ENCODE measurements around the gene CCDC6. TPM values are rescaled to one million over a fixed set of nuclear protein-coding genes. Genes with fewer than 3 reads are reported as not detected.
"Not testable (repeated sequence)": the region's sequence is repeated elsewhere in the genome, so short reads cannot be mapped to it uniquely, and the experiment has no call there.

The CCDC6 gene
- total RNA-seq, 4 donors from 2014 or later: 30.8 to 66.0 (median 53.4) TPM

DNA sequence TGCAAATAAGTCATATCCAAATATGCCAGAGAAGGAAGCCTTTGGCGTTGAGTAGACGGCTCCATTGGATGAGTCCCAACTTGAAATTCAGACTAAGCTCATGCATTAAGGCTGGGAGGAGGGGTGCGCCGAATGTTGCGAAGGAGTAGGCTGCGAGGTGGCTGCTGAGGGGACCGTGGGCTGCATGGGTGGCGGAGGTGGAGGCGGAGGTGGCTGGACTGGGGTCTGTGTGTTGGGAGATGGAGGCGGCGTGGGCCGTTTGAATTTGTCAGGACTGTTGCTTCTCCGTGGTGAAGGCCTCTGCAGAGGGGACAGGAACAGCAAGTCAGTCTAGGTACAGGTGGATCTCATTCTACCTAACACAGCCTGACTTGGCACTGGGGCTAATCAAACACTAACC is 113.5 kb downstream of the CCDC6 start:
- Histone ChIP-seq H3K9me3 (no peaks in the 10 kb centered on the region), H3K4me3 (no peak overlapping the region), H3K4me1 (peaks cover 0 to 13% (median 0%) of the 10 kb centered on the region in 3 donors), H3K27me3 (no peaks in the 10 kb centered on the region), H3K27ac (no peak overlapping the region), H3K36me3 (peaks cover 9 to 67% of the 10 kb centered on the region in 2 donors)
- no peak for TF ChIP-seq POLR2AphosphoS5 (IDR thresholded peaks at IDR 0.05)
- TF ChIP-seq POLR2A (IDR thresholded peaks at IDR 0.05): no peak
- no peak for TF ChIP-seq EP300 (IDR thresholded peaks at IDR 0.05)
- TF ChIP-seq, protein P1, sequence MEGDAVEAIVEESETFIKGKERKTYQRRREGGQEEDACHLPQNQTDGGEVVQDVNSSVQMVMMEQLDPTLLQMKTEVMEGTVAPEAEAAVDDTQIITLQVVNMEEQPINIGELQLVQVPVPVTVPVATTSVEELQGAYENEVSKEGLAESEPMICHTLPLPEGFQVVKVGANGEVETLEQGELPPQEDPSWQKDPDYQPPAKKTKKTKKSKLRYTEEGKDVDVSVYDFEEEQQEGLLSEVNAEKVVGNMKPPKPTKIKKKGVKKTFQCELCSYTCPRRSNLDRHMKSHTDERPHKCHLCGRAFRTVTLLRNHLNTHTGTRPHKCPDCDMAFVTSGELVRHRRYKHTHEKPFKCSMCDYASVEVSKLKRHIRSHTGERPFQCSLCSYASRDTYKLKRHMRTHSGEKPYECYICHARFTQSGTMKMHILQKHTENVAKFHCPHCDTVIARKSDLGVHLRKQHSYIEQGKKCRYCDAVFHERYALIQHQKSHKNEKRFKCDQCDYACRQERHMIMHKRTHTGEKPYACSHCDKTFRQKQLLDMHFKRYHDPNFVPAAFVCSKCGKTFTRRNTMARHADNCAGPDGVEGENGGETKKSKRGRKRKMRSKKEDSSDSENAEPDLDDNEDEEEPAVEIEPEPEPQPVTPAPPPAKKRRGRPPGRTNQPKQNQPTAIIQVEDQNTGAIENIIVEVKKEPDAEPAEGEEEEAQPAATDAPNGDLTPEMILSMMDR (IDR thresholded peaks at IDR 0.05): no peak
- ATAC-seq: no peak
- 90% methylated on average over 13 of the region's 13 CpGs for whole genome bisulfite sequencing, 2 donors (ENCODE audit: low coverage in 1 of 2)

DNA sequence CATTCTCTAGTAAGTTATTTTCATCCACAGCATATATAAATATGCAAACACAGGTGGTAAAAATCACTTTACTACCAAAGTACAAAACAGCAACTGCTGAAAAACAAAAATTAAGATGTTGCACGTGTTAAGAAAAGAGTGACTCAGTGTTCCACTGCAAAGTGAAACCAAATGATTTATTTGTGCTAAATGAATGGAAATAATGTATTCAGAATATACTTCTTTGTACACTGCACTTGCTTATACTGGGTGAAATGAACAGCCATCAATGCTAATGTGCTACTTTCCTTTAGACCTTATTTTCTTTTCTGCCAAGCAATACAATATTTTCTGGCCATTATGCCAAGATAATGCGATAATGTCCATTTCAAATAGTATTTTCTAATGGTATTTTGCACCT is 114.8 kb downstream of the CCDC6 start:
- Histone ChIP-seq H3K4me1 (peaks cover 0 to 13% (median 0%) of the 10 kb centered on the region in 3 donors), H3K27me3 (no peaks in the 10 kb centered on the region), H3K36me3 (peaks cover 9 to 57% of the 10 kb centered on the region in 2 donors), H3K4me3 (no peak overlapping the region), H3K27ac (no peak overlapping the region), H3K9me3 (no peaks in the 10 kb centered on the region)
- no peak for ATAC-seq
- WGBS, 2 donors (ENCODE audit: low coverage in 1 of 2): 54 to 62% methylated on average over 2 of the region's 2 CpGs
- TF ChIP-seq EP300 (IDR thresholded peaks at IDR 0.05) (no peak), POLR2A (IDR thresholded peaks at IDR 0.05) (no peak), POLR2AphosphoS5 (IDR thresholded peaks at IDR 0.05) (no peak)
- TF ChIP-seq, protein P1 (IDR thresholded peaks at IDR 0.05): no peak

DNA sequence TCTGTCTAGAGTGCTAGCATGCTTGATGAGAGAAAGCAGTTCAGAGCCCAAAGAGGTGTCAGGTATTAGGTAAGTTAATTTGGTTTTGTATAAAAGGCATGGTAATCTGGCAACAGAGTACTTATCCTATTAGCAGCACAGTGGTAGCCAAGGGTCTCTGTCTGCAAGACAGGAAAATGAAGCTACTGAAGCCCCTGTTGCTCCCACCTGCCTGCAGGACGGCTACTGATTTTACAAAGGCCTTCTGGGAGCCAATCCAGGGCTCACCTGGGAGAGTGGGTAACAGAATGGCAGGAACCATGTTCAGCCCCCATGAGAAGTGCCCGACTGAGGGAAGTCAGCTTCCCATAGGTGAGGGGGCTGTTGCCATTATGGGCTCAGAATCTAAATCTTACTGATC is 116.3 kb downstream of the CCDC6 start:
- H3K27me3 ChIP-seq, H3K27ac ChIP-seq, ATAC-seq, H3K4me3 ChIP-seq, H3K9me3 ChIP-seq: not testable (repeated sequence)
- WGBS, 2 donors (ENCODE audit: low coverage in 1 of 2): no CpG with 5 or more reads among the region's 2 CpGs
- peaks cover 0 to 13% (median 0%) of the 10 kb centered on the region in 3 donors for H3K4me1 ChIP-seq
- H3K36me3 ChIP-seq: peaks cover 9 to 52% of the 10 kb centered on the region in 2 donors

DNA sequence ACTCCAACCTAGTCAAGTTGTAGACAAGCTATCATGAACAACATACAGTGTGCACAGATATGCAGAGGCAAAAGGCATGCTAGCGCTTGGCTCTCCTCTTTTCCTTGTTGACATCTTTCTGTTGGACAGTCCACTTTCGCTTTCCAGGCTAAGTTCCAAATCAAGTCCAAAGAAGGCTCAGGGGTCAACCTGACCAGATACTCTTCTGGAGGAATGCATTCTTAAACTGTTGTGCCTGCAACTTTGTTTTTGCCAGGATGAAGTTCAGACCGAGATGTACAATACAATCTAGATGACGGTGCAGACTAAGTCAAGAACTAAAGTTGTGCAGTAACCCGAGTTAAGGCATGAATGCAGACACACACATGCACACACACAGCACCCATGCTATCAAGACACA is 117.4 kb downstream of the CCDC6 start:
- 43 to 57% methylated on average over 1 to 3 of the region's 5 CpGs for whole genome bisulfite sequencing, 2 donors (ENCODE audit: low coverage in 1 of 2)
- not testable (repeated sequence) for H3K27ac ChIP-seq, H3K9me3 ChIP-seq, H3K4me1 ChIP-seq, H3K27me3 ChIP-seq, H3K4me3 ChIP-seq
- ATAC-seq: peak; percentile 46
- peaks cover 4 to 43% of the 10 kb centered on the region in 2 donors for H3K36me3 ChIP-seq

DNA sequence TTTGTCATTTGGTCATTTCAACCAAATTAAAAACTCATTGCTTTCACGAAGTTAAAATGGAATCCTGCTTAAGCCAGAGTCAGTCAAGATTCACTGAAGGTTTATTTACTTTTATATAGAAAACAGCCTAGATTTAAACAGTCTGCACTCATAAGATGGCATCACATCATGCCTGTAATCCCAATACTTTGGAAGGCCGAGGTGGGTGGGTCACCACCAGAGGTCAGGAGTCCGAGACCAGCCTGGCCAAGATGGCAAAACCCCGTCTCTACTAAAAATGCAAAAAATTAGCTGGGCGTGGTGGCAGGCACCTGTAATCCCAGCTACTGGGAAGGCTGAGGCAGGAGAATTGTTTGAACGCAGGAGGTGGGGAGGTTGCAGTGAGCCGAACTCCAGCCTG is 119.3 kb downstream of the CCDC6 start:
- not testable (repeated sequence) for H3K27me3 ChIP-seq, H3K9me3 ChIP-seq, H3K4me3 ChIP-seq, H3K4me1 ChIP-seq, ATAC-seq, H3K27ac ChIP-seq
- H3K36me3 ChIP-seq: peaks cover 3 to 24% of the 10 kb centered on the region in 2 donors
- WGBS, 2 donors (ENCODE audit: low coverage in 1 of 2): 78 to 90% methylated on average over 2 to 6 of the region's 7 CpGs

DNA sequence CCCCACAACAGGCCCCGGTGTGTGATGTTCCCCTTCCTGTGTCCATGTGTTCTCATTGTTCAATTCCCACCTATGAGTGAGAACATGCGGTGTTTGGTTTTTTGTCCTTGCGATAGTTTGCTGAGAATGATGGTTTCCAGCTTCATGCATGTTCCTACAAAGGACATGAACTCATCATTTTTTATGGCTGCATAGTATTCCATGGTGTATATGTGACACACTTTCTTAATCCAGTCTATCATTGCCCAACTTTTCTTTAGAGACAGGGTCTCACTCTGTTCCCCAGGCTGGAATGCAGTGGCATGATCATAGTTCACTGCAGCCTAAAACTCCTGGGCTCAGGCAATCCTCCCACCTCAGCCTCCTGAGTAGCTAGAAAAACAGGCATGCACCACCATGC is 120.9 kb downstream of the CCDC6 start:
- H3K4me1 ChIP-seq, ATAC-seq, H3K9me3 ChIP-seq, H3K27ac ChIP-seq, H3K36me3 ChIP-seq, H3K4me3 ChIP-seq, H3K27me3 ChIP-seq: not testable (repeated sequence)
- 100% methylated on average over 2 of the region's 3 CpGs; no CpG with 5 or more reads in 1 of the 2 donors for WGBS, 2 donors (ENCODE audit: low coverage in 1 of 2)

DNA sequence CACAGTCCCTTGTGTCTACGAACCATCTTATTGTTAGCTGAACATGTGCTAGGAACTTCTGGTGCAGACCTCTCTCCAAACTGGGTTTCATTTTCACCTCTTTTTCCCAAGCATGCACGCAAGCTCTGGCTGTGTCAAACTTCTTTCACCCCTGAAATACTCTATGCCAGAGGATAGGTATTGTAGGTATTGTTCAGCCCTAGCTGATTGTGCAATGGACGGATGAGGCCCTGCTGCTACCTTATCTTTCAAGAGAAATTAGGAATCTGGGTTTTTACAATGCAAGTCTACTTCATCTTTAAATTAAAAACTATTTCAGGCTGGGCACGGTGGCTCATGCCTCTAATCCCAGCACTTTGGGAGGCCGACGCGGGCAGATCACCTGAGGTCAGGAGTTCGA is 124.8 kb downstream of the CCDC6 start:
- no peaks in the 10 kb centered on the region for H3K9me3 ChIP-seq
- H3K36me3 ChIP-seq: no peaks in the 10 kb centered on the region
- no peak overlapping the region for H3K4me3 ChIP-seq
- no peaks in the 10 kb centered on the region for H3K27me3 ChIP-seq
- WGBS, 2 donors (ENCODE audit: low coverage in 1 of 2): 84 to 100% methylated on average over 1 to 5 of the region's 8 CpGs
- H3K27ac ChIP-seq: no peak overlapping the region
- H3K4me1 ChIP-seq: no peaks in the 10 kb centered on the region
- no peak for ATAC-seq
- TF ChIP-seq POLR2A (IDR thresholded peaks at IDR 0.05) (no peak), POLR2AphosphoS5 (IDR thresholded peaks at IDR 0.05) (no peak), EP300 (IDR thresholded peaks at IDR 0.05) (no peak)
- TF ChIP-seq, protein P1 (IDR thresholded peaks at IDR 0.05): no peak
